VCaP (cell line): ENCODE results near the gene ATP7A.
A peak's percentile ranks its signal among the peaks of the same experiment; 100 is the strongest.
"Not testable (repeated sequence)": the region's sequence is repeated elsewhere in the genome, so short reads cannot be mapped to it uniquely, and the experiment has no call there.

Source experiments
- H3K27ac ChIP-seq: fragments of 450-650 bp; 2 replicates; pipeline ENCODE4 v1.5.1; 2017
- TF ChIP-seq, protein P1 (sequence below): fragments of 450-650 bp; conservative IDR thresholded peaks from 2 replicates; pipeline ENCODE4 v1.5.1; 2017; ENCODE audit warnings: mild to moderate bottlenecking, moderate library complexity

The ATP7A gene

DNA sequence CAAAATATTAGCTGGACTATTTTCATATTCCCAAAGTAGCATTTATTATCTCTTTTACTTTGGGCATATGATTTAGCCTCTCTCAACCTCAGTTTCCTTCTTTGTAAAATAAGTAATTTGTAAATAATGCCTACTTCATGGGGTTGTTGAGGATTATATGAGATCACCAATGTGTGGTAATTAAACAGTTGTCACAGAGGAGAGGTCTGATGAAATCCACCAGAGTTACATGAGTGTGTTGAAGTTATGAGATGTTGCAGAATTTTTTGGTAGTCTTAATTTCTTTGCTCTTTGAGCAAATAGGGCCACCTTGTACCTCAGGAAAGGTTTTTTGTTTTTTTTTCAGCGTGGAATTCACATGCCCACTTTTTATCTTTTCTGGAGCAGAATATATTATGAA lies 9.8 kb upstream of the ATP7A start:
- H3K27ac ChIP-seq, result peak overlapping the region; percentile 89

DNA sequence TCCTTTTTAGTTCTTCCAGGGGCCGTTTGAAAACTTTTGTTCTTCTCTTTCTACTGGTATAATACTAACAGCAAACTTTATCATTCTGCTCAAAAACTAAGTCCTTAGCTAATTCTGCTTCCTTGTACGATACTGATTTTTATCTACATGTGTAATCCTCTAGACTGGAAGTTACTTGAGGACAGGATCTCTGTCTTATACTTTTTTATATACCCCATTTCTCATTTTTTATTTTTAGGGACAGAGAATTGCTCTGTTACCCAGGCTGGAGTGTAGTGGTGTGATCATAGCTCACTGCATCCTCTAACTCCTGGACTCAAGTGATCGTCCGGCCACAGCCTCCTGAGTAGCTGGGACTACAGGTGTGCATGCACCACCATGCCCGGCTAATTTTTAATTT lies 9.0 kb upstream of the ATP7A start:
- H3K27ac ChIP-seq, result peak overlapping the region; percentile 89; the same call in 1 of the 2 replicates
- TF ChIP-seq, protein P1, sequence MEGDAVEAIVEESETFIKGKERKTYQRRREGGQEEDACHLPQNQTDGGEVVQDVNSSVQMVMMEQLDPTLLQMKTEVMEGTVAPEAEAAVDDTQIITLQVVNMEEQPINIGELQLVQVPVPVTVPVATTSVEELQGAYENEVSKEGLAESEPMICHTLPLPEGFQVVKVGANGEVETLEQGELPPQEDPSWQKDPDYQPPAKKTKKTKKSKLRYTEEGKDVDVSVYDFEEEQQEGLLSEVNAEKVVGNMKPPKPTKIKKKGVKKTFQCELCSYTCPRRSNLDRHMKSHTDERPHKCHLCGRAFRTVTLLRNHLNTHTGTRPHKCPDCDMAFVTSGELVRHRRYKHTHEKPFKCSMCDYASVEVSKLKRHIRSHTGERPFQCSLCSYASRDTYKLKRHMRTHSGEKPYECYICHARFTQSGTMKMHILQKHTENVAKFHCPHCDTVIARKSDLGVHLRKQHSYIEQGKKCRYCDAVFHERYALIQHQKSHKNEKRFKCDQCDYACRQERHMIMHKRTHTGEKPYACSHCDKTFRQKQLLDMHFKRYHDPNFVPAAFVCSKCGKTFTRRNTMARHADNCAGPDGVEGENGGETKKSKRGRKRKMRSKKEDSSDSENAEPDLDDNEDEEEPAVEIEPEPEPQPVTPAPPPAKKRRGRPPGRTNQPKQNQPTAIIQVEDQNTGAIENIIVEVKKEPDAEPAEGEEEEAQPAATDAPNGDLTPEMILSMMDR, result no peak

More for the DNA sequence above, 9.8 kb upstream of the ATP7A start:
- TF ChIP-seq, protein P1, result no peak

- no peak overlapping the region for H3K27ac ChIP-seq
- TF ChIP-seq, protein P1, result no peak
Observed at GRCh38 chrX:77917294-77917933, 6.9 kb downstream of the ATP7A start.

GRCh38 chrX:77918568-77918967 lies 8.1 kb downstream of the ATP7A start:
- H3K27ac ChIP-seq, result no peak overlapping the region
- TF ChIP-seq, protein P1, result no peak

DNA sequence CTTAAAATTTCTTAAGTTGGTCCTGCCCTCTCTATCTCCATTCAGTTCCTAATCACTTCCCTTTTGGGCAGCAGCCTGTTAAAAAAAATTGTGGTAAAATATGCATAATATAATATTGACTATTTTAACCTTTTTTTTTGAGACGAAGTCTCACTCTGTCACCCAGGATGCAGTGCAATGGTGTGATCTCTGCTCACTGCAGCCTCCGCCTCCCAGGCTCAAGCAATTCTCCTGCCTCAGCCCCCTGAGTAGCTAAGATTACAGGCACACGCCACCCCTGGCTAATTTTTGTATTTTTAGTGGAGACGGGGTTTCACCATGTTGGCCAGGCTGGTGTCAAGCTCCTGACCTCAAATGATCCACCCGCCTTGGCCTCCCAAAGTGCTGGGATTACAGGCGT lies 8.9 kb downstream of the ATP7A start:
- H3K27ac ChIP-seq, result not testable (repeated sequence)

- no peak overlapping the region for H3K27ac ChIP-seq
- TF ChIP-seq, protein P1, result no peak
Observed at GRCh38 chrX:77922787-77923186, 12.3 kb downstream of the ATP7A start.

- no peak overlapping the region for H3K27ac ChIP-seq
- TF ChIP-seq, protein P1, result no peak
Observed at GRCh38 chrX:77924320-77924859, 13.9 kb downstream of the ATP7A start.

DNA sequence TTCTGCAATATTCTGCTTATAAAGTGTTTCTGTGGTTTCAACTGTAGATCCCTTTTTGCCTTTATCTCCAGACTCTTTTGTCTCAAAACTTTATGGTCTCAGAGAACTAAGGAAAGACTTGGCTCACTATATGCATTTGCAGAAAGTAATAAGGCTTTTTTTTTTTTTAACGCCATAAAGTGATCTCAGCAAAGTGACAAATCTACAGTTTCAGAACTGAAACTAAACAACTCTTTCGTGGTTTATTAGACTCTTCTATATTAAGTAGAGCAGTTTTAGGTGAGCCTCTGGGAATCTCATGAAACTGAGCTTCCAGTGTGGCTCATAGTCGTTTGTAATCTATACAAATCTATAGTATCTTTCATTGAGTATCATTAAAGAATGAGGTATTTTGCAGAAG lies 15.3 kb downstream of the ATP7A start:
- TF ChIP-seq, protein P1, result no peak
- H3K27ac ChIP-seq, result no peak overlapping the region
